T-helper 17 cell (primary cell): ENCODE results near the gene PTPRN2. TPM values are rescaled to one million over a fixed set of nuclear protein-coding genes. Genes with fewer than 3 reads are reported as not detected.
"Not testable (repeated sequence)": the region's sequence is repeated elsewhere in the genome, so short reads cannot be mapped to it uniquely, and the experiment has no call there.

Source experiments
- ATAC-seq: fragments of 150-1000 bp; cut with Tn5 transposase; 2 replicates; pipeline ENCODE4 v1.10.0; 2021; ENCODE audit warnings: mild to moderate bottlenecking, moderate library complexity
- DNase-seq, 3 donors: peaks; one replicate each; pipeline versions ENCODE4 v3.0.0 to v3.0.0-alpha.2; 2020 to 2021
- H3K9me3 ChIP-seq: one replicate; pipeline ENCODE4 v1.7.0; 2013; ENCODE audit warnings: low read length, mild to moderate bottlenecking; ENCODE audit not compliant: control insufficient read depth, poor library complexity, severe bottlenecking
- H3K27ac Mint-ChIP-seq: one replicate; pipeline ENCODE4 v1.8.0; 2022; ENCODE audit warnings: mild to moderate bottlenecking, moderate library complexity, mixed read lengths
- H3K27me3 Mint-ChIP-seq: one replicate; pipeline ENCODE4 v1.8.0; 2022; ENCODE audit warnings: mixed read lengths
- H3K36me3 Mint-ChIP-seq: one replicate; pipeline ENCODE4 v1.8.0; 2022; ENCODE audit warnings: low read depth, mixed read lengths
- H3K4me1 Mint-ChIP-seq: one replicate; pipeline ENCODE4 v1.8.0; 2022; ENCODE audit warnings: mild to moderate bottlenecking, mixed read lengths
- H3K4me3 Mint-ChIP-seq: one replicate; pipeline ENCODE4 v1.8.0; 2022; ENCODE audit warnings: mild to moderate bottlenecking, moderate library complexity, mixed read lengths
- total RNA-seq, 4 donors: library from RNA in 2 of 4; stranded (reverse) in 2 of 4; gene quantifications; one replicate each; pipeline ENCODE4 v1.2.3 and lab custom pipeline; 2022 to 2026

Gene PTPRN2
- total RNA-seq, 2 donors from 2014 or later = 0.42 to 0.57 TPM

DNA sequence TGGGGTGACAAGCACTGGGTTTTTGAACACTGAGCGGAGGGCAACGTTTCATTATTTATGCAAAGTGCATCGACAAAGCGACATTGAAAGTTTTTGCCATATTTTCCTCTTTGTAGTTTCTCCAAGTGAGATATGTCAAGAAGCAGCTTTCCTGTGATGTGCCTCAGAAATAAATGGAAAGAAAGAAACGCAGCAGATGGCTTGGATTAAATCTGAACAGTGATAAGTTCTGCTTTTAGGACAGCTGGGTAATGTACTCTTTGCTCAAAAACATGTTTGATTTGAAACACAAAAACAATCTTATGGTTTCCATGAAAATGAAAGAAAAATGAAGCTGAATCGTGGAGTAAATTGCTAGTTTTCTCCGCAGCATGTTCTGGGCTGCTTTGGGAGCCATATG is 166.3 kb downstream of the PTPRN2 start:
- peaks cover 7% of the 10 kb centered on the region for H3K27me3 Mint-ChIP-seq
- no peaks in the 10 kb centered on the region for H3K4me1 Mint-ChIP-seq
- no peak overlapping the region for H3K4me3 Mint-ChIP-seq
- H3K36me3 Mint-ChIP-seq = no peaks in the 10 kb centered on the region
- H3K27ac Mint-ChIP-seq = no peak overlapping the region
- ATAC-seq = no peak
- no peak for DNase-seq
- no peaks in the 10 kb centered on the region for H3K9me3 ChIP-seq

DNA sequence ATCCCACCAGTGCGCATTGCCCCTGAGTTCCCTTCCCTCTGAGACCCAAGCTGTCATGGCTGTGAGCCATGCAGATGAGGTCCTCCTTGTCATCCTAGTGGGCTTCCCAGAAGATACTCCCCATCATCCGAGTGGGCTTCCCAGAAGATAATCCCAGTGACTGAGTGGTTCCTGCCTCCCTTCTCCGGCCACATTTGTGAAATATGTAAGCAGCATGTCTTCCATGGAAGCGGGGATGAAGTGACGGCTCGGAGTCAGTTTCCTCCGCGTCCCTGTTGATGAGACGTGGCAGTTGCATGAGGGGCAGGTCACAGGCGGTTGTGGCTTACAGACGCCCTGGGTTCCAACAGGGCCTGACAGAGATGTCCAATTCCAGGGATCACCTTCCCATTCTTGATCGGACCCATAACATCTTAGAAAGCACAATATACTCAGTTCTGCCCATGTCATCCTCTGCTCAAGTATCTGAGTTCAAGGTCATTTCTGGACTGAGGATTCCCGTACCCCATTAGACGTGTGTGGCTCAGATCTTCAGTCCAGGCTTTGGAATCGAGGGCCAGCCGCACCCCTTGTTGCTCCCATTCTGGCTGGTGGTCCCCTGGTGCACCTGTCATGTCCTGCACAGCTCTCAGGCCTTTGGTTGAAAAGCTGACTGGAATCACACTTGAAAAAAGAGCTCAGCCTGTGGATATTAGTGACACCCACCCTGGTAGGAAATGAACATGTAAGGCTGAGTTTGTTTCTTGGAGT is 166.9 kb downstream of the PTPRN2 start:
- H3K4me3 Mint-ChIP-seq = no peak overlapping the region
- no peaks in the 10 kb centered on the region for H3K36me3 Mint-ChIP-seq
- H3K4me1 Mint-ChIP-seq = no peaks in the 10 kb centered on the region
- no peak for DNase-seq
- ATAC-seq = no peak
- H3K27ac Mint-ChIP-seq = no peak overlapping the region
- H3K9me3 ChIP-seq = no peaks in the 10 kb centered on the region
- peaks cover 7% of the 10 kb centered on the region for H3K27me3 Mint-ChIP-seq

DNA sequence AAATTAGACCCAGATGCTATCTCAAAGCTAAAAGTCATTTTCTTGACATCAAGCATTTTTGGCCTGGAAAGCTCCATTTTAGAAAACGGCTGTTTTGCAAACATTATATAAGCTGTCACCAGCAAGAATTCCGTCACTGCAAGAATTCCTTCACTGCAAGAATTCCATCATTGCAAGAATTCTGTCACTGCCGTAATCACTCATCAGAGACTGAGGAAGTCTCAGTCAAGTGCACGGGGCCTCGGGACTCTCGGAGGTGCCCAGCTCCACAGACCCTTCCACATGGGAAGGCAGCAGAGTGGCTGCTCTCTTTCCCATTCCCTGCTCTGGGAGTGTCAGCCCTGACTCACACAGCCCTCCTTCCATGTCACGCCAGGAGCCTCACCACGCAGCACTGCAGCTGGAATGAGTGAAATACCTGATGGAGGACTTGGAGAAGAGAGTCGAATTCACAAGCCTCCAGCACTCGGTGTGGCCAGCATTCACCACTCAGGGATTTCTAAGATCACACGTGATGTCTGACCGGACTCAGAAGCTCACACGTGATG is 168.3 kb downstream of the PTPRN2 start:
- Mint-ChIP-seq H3K27me3 (peaks cover 7% of the 10 kb centered on the region), H3K4me1 (no peaks in the 10 kb centered on the region)
- ATAC-seq = no peak

DNA sequence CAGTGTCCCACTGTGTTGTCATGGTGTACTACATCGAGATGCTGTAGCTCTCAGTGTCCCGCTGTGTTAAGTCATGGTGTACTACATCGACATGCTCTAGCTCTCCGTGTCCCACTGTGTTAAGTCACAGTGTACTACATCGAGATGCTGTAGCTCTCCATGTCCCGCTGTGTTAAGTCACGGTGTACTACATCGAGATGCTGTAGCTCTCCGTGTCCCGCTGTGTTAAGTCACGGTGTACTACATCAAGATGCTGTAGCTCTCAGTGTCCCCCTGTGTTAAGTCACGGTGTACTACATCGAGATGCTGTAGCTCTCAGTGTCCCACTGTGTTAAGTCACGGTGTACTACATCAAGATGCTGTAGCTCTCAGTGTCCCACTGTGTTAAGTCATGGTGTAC is 169.2 kb downstream of the PTPRN2 start:
- H3K36me3 Mint-ChIP-seq, ATAC-seq, H3K27me3 Mint-ChIP-seq, H3K9me3 ChIP-seq, H3K4me1 Mint-ChIP-seq, H3K27ac Mint-ChIP-seq, H3K4me3 Mint-ChIP-seq, DNase-seq: not testable (repeated sequence)

More for the DNA sequence above, 168.3 kb downstream of the PTPRN2 start:
- DNase-seq = no peak
- H3K9me3 ChIP-seq = no peaks in the 10 kb centered on the region
- Mint-ChIP-seq H3K36me3 (no peaks in the 10 kb centered on the region), H3K27ac (no peak overlapping the region), H3K4me3 (no peak overlapping the region)

DNA sequence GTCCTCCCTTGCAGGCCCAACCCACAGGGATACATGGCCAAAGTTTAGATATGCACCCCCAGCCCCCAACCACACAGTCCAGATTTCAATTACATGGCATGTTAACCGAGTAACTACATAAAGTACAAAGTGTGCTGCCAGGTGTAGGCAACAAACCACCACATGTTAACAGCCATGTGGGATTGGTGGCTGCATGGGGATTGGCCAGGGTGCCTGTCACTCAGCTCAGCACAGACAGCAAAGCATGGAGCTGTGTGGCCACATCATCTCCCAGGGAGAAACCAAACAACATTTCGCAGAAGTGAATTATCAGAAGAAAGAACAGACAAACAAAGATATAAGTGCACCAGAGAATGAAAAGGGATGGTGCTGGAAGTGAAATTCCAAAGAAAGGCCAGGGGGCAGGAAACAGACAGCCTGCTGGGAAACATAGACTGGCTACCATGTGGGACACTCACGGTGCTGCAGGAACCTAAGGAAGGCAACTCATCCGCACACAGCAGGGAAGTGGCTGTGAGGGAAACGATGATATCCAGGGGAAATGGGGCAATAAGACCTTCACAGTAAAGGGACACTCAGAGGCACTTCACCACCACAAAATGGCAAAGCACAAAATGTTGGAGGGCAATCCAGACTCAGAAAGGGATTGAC is 171.2 kb downstream of the PTPRN2 start:
- Mint-ChIP-seq H3K27me3 (no peaks in the 10 kb centered on the region), H3K27ac (no peak overlapping the region), H3K4me3 (no peak overlapping the region), H3K4me1 (no peaks in the 10 kb centered on the region), H3K36me3 (no peaks in the 10 kb centered on the region)
- ATAC-seq = no peak
- peaks cover 2% of the 10 kb centered on the region for H3K9me3 ChIP-seq
- no peak for DNase-seq

DNA sequence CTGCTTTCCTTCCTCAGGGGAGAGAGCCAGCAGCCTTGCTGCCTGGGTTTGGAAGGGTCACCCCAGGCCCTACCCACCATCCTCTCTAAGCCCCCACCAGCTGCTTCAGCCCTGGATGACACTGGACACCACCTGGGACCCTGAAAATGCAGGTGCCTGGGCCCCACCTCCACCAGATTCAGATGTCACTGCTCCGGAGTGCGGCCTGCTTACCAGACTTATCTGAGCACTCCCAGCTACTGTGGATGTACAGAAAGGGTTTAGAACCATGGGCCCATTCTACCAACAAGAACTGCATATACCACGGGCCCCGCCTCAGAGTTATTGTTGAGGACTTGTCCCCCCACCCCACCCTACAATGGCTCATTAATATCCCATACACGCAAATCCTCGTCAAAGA is 172.3 kb downstream of the PTPRN2 start:
- Mint-ChIP-seq H3K36me3 (no peaks in the 10 kb centered on the region), H3K27me3 (peaks cover 3% of the 10 kb centered on the region), H3K4me1 (peaks cover 2% of the 10 kb centered on the region), H3K27ac (no peak overlapping the region), H3K4me3 (no peak overlapping the region)
- no peak for DNase-seq
- peaks cover 2% of the 10 kb centered on the region for H3K9me3 ChIP-seq
- ATAC-seq = no peak

DNA sequence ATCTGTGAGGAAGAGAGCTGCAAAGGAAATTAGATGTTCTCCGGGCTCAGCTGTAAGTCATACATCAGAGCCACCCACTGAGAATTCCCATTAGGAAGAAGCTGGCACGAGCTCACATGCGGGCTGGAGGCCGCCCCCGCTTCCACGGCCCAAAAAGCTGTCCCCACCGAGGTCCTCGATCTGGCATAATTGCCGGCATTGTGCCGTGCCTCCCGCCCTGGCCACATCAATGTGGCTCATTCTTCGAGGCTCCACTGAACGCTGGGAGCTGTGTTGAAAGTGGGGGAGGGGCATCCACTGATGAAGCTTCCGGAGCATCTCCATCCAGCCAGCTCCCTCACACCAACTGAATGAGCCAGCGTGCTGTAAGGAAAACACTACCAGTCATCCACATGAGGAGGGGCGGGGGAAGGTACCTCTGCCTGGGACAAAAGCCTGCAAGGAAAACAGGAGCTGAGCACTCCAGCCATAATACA is 173.1 kb downstream of the PTPRN2 start:
- no peak for ATAC-seq

DNA sequence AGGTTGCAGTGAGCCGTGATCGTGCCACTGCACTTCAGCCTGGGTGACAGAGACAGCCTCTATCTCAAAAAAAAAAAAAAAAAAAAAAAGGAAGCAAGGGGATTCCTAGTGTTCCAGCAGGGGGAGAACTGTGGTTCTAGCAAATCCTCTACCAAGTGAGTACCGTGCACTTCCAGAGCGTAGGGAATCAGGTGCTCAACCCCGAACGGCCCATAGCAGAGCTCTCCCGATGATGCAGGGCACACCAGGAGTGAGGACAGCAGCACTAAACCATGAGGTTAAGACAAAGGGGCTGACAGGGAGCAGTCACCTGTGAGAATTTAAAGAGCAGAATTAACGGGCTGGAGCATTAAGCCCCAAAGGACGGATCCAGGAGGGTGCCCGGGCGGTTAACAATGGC is 173.6 kb downstream of the PTPRN2 start:
- Mint-ChIP-seq H3K4me3 (no peak overlapping the region), H3K36me3 (no peaks in the 10 kb centered on the region)

More for the DNA sequence above, 173.1 kb downstream of the PTPRN2 start:
- Mint-ChIP-seq H3K27ac (no peak overlapping the region), H3K27me3 (peaks cover 9% of the 10 kb centered on the region), H3K4me1 (peaks cover 2% of the 10 kb centered on the region), H3K36me3 (no peaks in the 10 kb centered on the region), H3K4me3 (no peak overlapping the region)
- DNase-seq = no peak
- peaks cover 2% of the 10 kb centered on the region for H3K9me3 ChIP-seq

DNA sequence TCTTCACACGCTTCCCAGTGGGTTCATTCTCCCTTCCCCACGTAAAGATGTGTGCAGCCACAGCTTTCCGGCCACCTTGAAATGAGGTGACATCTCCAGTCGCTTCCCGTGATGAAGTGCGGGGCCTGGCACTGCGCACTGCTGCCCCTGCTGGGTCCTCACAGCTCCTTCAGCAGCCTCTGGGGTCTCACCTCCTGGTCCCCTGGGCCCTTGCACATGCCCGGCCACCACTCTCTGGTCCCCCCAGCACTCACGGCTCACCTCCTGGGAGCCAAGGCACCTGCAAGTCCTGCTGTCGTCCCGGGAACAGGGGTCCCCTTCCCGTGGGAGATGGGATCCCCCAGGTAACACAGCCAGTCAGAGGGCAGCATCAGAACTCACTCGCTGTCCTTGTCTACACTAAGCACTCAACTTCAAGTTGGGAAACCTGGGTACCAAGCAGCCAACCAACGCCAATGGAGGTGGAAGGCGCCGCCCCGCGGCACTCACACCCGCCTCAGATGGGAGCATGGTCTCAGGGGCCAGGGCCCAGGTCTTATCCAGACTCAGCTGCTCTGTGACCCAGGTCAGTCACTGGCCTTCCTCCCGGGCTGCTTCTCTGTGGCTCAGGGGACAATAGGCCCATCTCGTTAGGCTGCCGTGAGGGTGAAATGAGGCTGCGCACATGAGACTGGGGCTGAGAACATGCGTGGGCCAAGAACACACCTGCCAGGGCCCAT is 176.2 kb downstream of the PTPRN2 start:
- no peak overlapping the region for H3K27ac Mint-ChIP-seq
- H3K36me3 Mint-ChIP-seq = no peaks in the 10 kb centered on the region
- H3K9me3 ChIP-seq = peaks cover 2% of the 10 kb centered on the region
- peaks cover 15% of the 10 kb centered on the region for H3K27me3 Mint-ChIP-seq
- no peak for ATAC-seq
- H3K4me3 Mint-ChIP-seq = no peak overlapping the region
- DNase-seq = no peak
- peaks cover 2% of the 10 kb centered on the region for H3K4me1 Mint-ChIP-seq

More for the DNA sequence above, 173.6 kb downstream of the PTPRN2 start:
- Mint-ChIP-seq H3K27ac (no peak overlapping the region), H3K4me1 (peaks cover 2% of the 10 kb centered on the region), H3K27me3 (peaks cover 12% of the 10 kb centered on the region)
- no peak for ATAC-seq
- peaks cover 2% of the 10 kb centered on the region for H3K9me3 ChIP-seq
- DNase-seq = no peak

DNA sequence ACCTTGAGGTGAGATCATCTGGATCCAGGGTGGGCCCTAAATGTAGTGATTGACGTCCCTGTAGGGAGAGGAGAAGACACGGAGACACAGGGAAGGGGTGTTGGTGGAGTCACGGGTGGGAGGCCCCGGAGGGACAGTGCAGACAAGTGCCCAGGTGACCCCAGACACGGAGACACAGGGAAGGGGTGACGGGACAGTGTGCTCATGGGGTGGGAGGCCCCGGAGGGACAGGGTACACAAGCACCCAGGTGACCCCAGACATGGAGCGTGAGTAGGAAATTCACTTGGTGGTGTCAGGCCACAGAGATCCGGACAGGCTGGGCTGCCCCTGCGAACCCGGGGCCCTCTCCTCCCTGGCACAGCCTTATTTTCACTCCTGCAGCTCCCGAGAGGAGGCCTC is 176.9 kb downstream of the PTPRN2 start:
- H3K4me1 Mint-ChIP-seq = peaks cover 2% of the 10 kb centered on the region
- H3K4me3 Mint-ChIP-seq = no peak overlapping the region
- ATAC-seq (no peak), DNase-seq (no peak)
- H3K27me3 Mint-ChIP-seq = peaks cover 15% of the 10 kb centered on the region
- H3K9me3 ChIP-seq = peaks cover 2% of the 10 kb centered on the region
- H3K27ac Mint-ChIP-seq = no peak overlapping the region
- H3K36me3 Mint-ChIP-seq = no peaks in the 10 kb centered on the region

DNA sequence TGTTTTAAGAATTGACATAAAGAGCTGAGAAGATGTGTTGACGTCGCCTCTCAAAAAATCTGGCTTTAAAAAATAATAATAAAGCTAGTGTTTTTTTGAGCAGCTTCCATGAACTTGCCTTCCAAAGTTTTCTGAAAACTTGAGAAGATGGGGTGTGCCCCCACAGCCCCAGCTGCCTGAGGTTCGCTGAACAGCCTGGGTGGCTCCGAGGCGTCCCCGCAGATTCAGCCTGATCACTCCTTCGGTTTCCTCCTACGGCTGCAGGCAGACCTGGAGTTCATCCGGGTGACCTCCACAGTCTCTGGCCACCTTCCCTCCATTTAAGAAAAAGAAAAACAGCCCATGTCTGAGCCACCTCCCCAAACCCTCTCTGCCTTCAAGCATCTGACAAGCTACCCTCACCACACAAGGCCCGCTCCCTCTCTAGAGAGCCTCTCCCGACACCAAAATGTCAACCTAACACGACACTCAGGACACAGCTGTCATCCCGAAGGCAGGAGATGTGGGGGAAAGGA is 177.8 kb downstream of the PTPRN2 start:
- ATAC-seq (no peak), DNase-seq (no peak)
- no peaks in the 10 kb centered on the region for H3K36me3 Mint-ChIP-seq
- H3K27ac Mint-ChIP-seq = no peak overlapping the region
- H3K4me1 Mint-ChIP-seq = peaks cover 2% of the 10 kb centered on the region
- H3K4me3 Mint-ChIP-seq = no peak overlapping the region
- H3K27me3 Mint-ChIP-seq = peaks cover 15% of the 10 kb centered on the region
- H3K9me3 ChIP-seq = peaks cover 2% of the 10 kb centered on the region

DNA sequence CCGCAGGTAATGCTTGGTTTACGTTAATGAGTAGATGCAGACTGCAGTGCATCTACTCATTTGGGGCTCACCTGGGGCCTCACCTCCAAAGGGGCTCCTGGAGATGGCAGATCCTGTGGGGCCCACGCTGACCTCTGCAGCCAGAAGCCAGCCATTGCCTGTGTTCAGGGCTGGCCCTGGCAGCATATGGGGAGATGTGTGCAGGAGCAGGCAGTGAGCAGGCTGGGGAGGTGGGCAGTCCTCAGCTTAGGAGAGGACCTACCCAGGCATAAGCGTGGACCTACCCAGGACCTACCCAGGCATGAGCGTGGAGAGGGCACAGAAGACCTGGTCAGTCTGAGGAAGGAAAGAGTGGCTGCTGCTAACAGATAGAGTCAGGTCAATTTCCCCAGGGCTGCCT is 178.5 kb downstream of the PTPRN2 start:
- peaks cover 2% of the 10 kb centered on the region for H3K4me1 Mint-ChIP-seq
- H3K9me3 ChIP-seq = peaks cover 2% of the 10 kb centered on the region
- DNase-seq (no peak), ATAC-seq (no peak)
- no peaks in the 10 kb centered on the region for H3K36me3 Mint-ChIP-seq
- H3K27ac Mint-ChIP-seq = no peak overlapping the region
- H3K4me3 Mint-ChIP-seq = no peak overlapping the region
- H3K27me3 Mint-ChIP-seq = peaks cover 15% of the 10 kb centered on the region

DNA sequence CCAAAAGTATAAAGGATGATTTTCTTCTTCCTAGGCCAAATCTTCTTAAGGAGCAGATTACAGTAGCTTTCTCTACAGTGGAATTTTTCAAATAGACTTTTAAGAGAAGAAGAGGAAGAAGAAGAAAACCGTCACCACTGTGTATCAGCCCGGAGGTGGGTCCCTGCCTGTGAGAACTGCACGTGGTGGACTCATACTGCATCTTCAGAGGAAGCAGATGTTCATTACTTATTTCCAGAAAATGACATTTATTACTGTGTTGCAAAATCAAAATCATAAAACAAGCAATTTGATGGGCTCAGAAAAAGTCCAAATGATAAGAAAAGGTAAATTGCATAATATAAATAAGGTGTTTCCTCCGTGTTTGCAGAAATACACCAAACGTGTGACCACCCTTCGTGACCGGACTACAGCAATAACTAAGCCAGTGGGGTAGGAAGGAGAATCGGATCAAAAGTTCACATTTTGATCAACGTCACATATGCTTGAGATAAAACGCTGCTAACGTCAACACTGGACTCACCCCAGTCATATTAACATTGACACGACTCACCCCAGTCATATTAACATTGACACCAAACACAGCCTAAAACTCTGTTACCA is 179.2 kb downstream of the PTPRN2 start:
- Mint-ChIP-seq H3K4me1 (peaks cover 2% of the 10 kb centered on the region), H3K4me3 (no peak overlapping the region), H3K27me3 (peaks cover 15% of the 10 kb centered on the region), H3K36me3 (no peaks in the 10 kb centered on the region), H3K27ac (no peak overlapping the region)
- H3K9me3 ChIP-seq = no peaks in the 10 kb centered on the region
- DNase-seq (no peak), ATAC-seq (no peak)
